Fibroblast of villous mesenchyme (primary cell): ENCODE measurements around the gene PCNX4. TPM values are rescaled to one million over a fixed set of nuclear protein-coding genes. Genes with fewer than 3 reads are reported as not detected.
A peak's percentile ranks its signal among the peaks of the same experiment; 100 is the strongest.

Experiments
- DNase-seq: peaks from one replicate; pipeline ENCODE4 v3.0.0-alpha.2; 2010; ENCODE audit warnings: low read depth
- H3K4me3 ChIP-seq: 2 replicates; pipeline ENCODE4 v1.5.1; 2011; ENCODE audit warnings: low read depth, mild to moderate bottlenecking, low read length
- CTCF ChIP-seq: IDR thresholded peaks from 2 replicates; pipeline ENCODE4 v1.5.1; 2012; ENCODE audit warnings: low read depth, mild to moderate bottlenecking, low read length; ENCODE audit not compliant: insufficient read depth
- total RNA-seq: library from RNA; depleted of rRNA; stranded (reverse); fragments of >200 nt; gene quantifications from 2 replicates; pipeline ENCODE4 v1.2.3, GENCODE V29; 2012

PCNX4 gene
- total RNA-seq, 1 donor = 138 TPM

GRCh38 chr14:60079723-60080122 lies 12.0 kb upstream of the PCNX4 start:
- H3K4me3 ChIP-seq = no peak overlapping the region
- peak; percentile 30 for TF ChIP-seq CTCF
- DNase-seq = no peak

- no peak overlapping the region for H3K4me3 ChIP-seq
- no peak for TF ChIP-seq CTCF
- DNase-seq = peak; percentile 32
Observed at GRCh38 chr14:60085085-60085484, 6.6 kb upstream of the PCNX4 start.

GRCh38 chr14:60085693-60086092 lies 6.0 kb upstream of the PCNX4 start:
- H3K4me3 ChIP-seq = no peak overlapping the region
- DNase-seq = no peak
- TF ChIP-seq CTCF = no peak

GRCh38 chr14:60087668-60088067 lies 4.1 kb upstream of the PCNX4 start:
- H3K4me3 ChIP-seq = no peak overlapping the region
- TF ChIP-seq CTCF = no peak
- no peak for DNase-seq

- no peak for DNase-seq
- no peak overlapping the region for H3K4me3 ChIP-seq
- no peak for TF ChIP-seq CTCF
Observed at GRCh38 chr14:60089221-60089620, 2.5 kb upstream of the PCNX4 start.

GRCh38 chr14:60090864-60091519 lies 731 bp upstream of the PCNX4 start:
- peak; percentile 82 for DNase-seq

More at GRCh38 chr14:60090864-60091519, 731 bp upstream of the PCNX4 start:
- no peak for TF ChIP-seq CTCF
- peak overlapping the region; percentile 96 for H3K4me3 ChIP-seq
